NCI-H748 (cell line): ENCODE measurements around the gene CD38.
"Not testable (repeated sequence)": the region's sequence is repeated elsewhere in the genome, so short reads cannot be mapped to it uniquely, and the experiment has no call there.

ENCODE experiments used
- DNase-seq: peaks from one replicate; lab custom pipeline; 2025; ENCODE audit not compliant: unreplicated experiment; lab: John Stamatoyannopoulos, UW

Gene CD38

GRCh38 chr4:15794905-15795304 is 16.8 kb downstream of the CD38 start:
- DNase-seq = no peak

GRCh38 chr4:15797320-15797719 is 19.2 kb downstream of the CD38 start:
- no peak for DNase-seq

GRCh38 chr4:15799141-15799540 is 21.0 kb downstream of the CD38 start:
- DNase-seq = no peak

GRCh38 chr4:15799701-15800100 is 21.6 kb downstream of the CD38 start:
- DNase-seq = no peak

- not testable (repeated sequence) for DNase-seq
Observed at GRCh38 chr4:15802497-15802896, 24.4 kb downstream of the CD38 start.

- peak; percentile 67 for DNase-seq
Observed at GRCh38 chr4:15805583-15806517, 27.7 kb downstream of the CD38 start.

GRCh38 chr4:15809058-15809457 is 30.9 kb downstream of the CD38 start:
- DNase-seq = no peak

- no peak for DNase-seq
Observed at GRCh38 chr4:15809466-15809865, 31.3 kb downstream of the CD38 start.

- DNase-seq = no peak
Observed at GRCh38 chr4:15811703-15812337, 33.7 kb downstream of the CD38 start.

- DNase-seq = no peak
Observed at GRCh38 chr4:15832523-15833451, 54.7 kb downstream of the CD38 start.

GRCh38 chr4:15833801-15834200 is 55.7 kb downstream of the CD38 start:
- DNase-seq = no peak

GRCh38 chr4:15836362-15836761 is 58.2 kb downstream of the CD38 start:
- DNase-seq = no peak

GRCh38 chr4:15837591-15837990 is 59.5 kb downstream of the CD38 start:
- no peak for DNase-seq

GRCh38 chr4:15841194-15841730 is 63.1 kb downstream of the CD38 start:
- DNase-seq = peak; percentile 20

GRCh38 chr4:15847746-15848145 is 69.6 kb downstream of the CD38 start:
- DNase-seq = no peak

GRCh38 chr4:15848191-15848842 is 70.2 kb downstream of the CD38 start:
- DNase-seq = no peak

- no peak for DNase-seq
Observed at GRCh38 chr4:15851969-15852368, 73.8 kb downstream of the CD38 start.

- no peak for DNase-seq
Observed at GRCh38 chr4:15852524-15852923, 74.4 kb downstream of the CD38 start.

GRCh38 chr4:15853345-15853744 is 75.2 kb downstream of the CD38 start:
- DNase-seq = no peak

GRCh38 chr4:15855804-15856475 is 77.8 kb downstream of the CD38 start:
- DNase-seq = no peak
